ENCODE data around the gene POU6F2. TPM values are rescaled to one million over a fixed set of nuclear protein-coding genes. Genes with fewer than 3 reads are reported as not detected.
A peak's percentile ranks its signal among the peaks of the same experiment; 100 is the strongest.
"Not testable (repeated sequence)": the region's sequence is repeated elsewhere in the genome, so short reads cannot be mapped to it uniquely, and the experiment has no call there.

Gene POU6F2
- polyA plus RNA-seq (ENCODE audit: insufficient read length), result 0.18 TPM

GRCh38 chr7:38977685-38978084 is at the start of gene POU6F2:
Gene POU6F2, plus strand, starts transcription at chr7:38977909. Its CDS starts 45 bp downstream, at chr7:38977954.
- DNase-seq, result no peak

GRCh38 chr7:38928506-38928905 is 49.2 kb upstream of the POU6F2 start:
- DNase-seq, result no peak

- no peak for DNase-seq
These were observed 48.1 kb upstream of the POU6F2 start for GRCh38 chr7:38929460-38930171.

- DNase-seq, result peak; percentile 49
These were observed 45.1 kb upstream of the POU6F2 start for GRCh38 chr7:38932509-38933168.

GRCh38 chr7:38934051-38934450 is 43.7 kb upstream of the POU6F2 start:
- DNase-seq, result no peak

GRCh38 chr7:38934536-38934935 is 43.2 kb upstream of the POU6F2 start:
- no peak for DNase-seq

GRCh38 chr7:38936641-38937040 is 41.1 kb upstream of the POU6F2 start:
- DNase-seq, result no peak

GRCh38 chr7:38938001-38938485 is 39.7 kb upstream of the POU6F2 start:
- no peak for DNase-seq

GRCh38 chr7:38938589-38938988 is 39.1 kb upstream of the POU6F2 start:
- DNase-seq, result no peak

- no peak for DNase-seq
These were observed 36.9 kb upstream of the POU6F2 start for GRCh38 chr7:38940774-38941173.

- DNase-seq, result no peak
These were observed 35.2 kb upstream of the POU6F2 start for GRCh38 chr7:38942431-38943051.

- not testable (repeated sequence) for DNase-seq
These were observed 30.2 kb upstream of the POU6F2 start for GRCh38 chr7:38947541-38947940.

GRCh38 chr7:38950309-38950708 is 27.4 kb upstream of the POU6F2 start:
- DNase-seq, result no peak

- no peak for DNase-seq
These were observed 26.5 kb upstream of the POU6F2 start for GRCh38 chr7:38951213-38951612.

GRCh38 chr7:38953227-38953626 is 24.5 kb upstream of the POU6F2 start:
- DNase-seq, result no peak

GRCh38 chr7:38953971-38954370 is 23.7 kb upstream of the POU6F2 start:
- DNase-seq, result no peak

- DNase-seq, result no peak
These were observed 21.8 kb upstream of the POU6F2 start for GRCh38 chr7:38955892-38956291.

- DNase-seq, result no peak
These were observed 15.7 kb upstream of the POU6F2 start for GRCh38 chr7:38962028-38962427.

- no peak for DNase-seq
These were observed 12.8 kb upstream of the POU6F2 start for GRCh38 chr7:38964921-38965320.

GRCh38 chr7:38973760-38974159 is 3.9 kb upstream of the POU6F2 start:
- DNase-seq, result no peak

- DNase-seq, result no peak
These were observed 1.7 kb upstream of the POU6F2 start for GRCh38 chr7:38975944-38976392.

GRCh38 chr7:38978491-38978890 is 782 bp downstream of the POU6F2 start:
- no peak for DNase-seq

GRCh38 chr7:38992203-38992602 is 14.5 kb downstream of the POU6F2 start:
- no peak for DNase-seq

GRCh38 chr7:39001595-39001994 is 23.9 kb downstream of the POU6F2 start:
- DNase-seq, result no peak

Data from hindlimb muscle (tissue), 1 donor.